ENCODE measurements around the gene CDK2AP2. TPM values are rescaled to one million over a fixed set of nuclear protein-coding genes. Genes with fewer than 3 reads are reported as not detected.

Gene CDK2AP2
- total and polyA plus RNA-seq, 9 of the 15 experiments (the other 6 are each of a cell fraction or from before 2014, with no cell fraction given), result 4.4 to 47.4 (median 21.7) TPM

GRCh38 chr11:67464411-67465188 is 43.4 kb downstream of the CDK2AP2 start (continued):
- TF ChIP-seq ZFX (CRISPR knock-in tag; IDR thresholded peaks at IDR 0.05) (peak; percentile 79), C11orf30 (IDR thresholded peaks at IDR 0.05; ENCODE audit: low read depth) (no peak), ZBTB1 (CRISPR knock-in tag; IDR thresholded peaks at IDR 0.05; ENCODE audit: borderline replicate concordance, low read depth) (no peak), ARNT (IDR thresholded peaks at IDR 0.05) (no peak), ZBTB9 (CRISPR knock-in tag; IDR thresholded peaks at IDR 0.05) (no peak), NFYB (IDR thresholded peaks at IDR 0.05; ENCODE audit: extremely low read depth, insufficient read length) (no peak), SNRNP70 (optimal IDR thresholded peaks at IDR 0.05; ENCODE audit: low read depth, low read length) (no peak), ZNF143 (CRISPR knock-in tag; IDR thresholded peaks at IDR 0.05) (no peak), FOSL1 (tag; conservative IDR thresholded peaks at IDR 0.05) (peak; percentile 29; the same call in 1 of the 2 replicates), DACH1 (IDR thresholded peaks at IDR 0.05; ENCODE audit: partially characterized antibody) (no peak), ZNF561 (CRISPR knock-in tag; conservative IDR thresholded peaks at IDR 0.05) (no peak), SETDB1 (IDR thresholded peaks at IDR 0.05; ENCODE audit: low read length) (no peak), ARID3A (IDR thresholded peaks at IDR 0.05; ENCODE audit: borderline replicate concordance, low read depth, low read length) (no peak), SMAD2 (IDR thresholded peaks at IDR 0.05; ENCODE audit: low read depth, low read length) (no peak), POU5F1 (IDR thresholded peaks at IDR 0.05; ENCODE audit: borderline replicate concordance, low read depth, low read length, partially characterized antibody) (no peak), ZSCAN32 (CRISPR knock-in tag; IDR thresholded peaks at IDR 0.05) (no peak), GTF2A2 (tag; IDR thresholded peaks at IDR 0.05) (no peak), PHF8 (IDR thresholded peaks at IDR 0.05; ENCODE audit: borderline replicate concordance, low read length) (peak; percentile 77; the same call in 1 of the 2 replicates), ZEB2 (IDR thresholded peaks at IDR 0.05) (0 out of 2 replicates have a peak, but pooled peaks have one; percentile 33), RHOXF2B (CRISPR knock-in tag; conservative IDR thresholded peaks at IDR 0.05) (no peak; the same call in 1 of the 2 replicates)
- TF ChIP-seq, protein P1, sequence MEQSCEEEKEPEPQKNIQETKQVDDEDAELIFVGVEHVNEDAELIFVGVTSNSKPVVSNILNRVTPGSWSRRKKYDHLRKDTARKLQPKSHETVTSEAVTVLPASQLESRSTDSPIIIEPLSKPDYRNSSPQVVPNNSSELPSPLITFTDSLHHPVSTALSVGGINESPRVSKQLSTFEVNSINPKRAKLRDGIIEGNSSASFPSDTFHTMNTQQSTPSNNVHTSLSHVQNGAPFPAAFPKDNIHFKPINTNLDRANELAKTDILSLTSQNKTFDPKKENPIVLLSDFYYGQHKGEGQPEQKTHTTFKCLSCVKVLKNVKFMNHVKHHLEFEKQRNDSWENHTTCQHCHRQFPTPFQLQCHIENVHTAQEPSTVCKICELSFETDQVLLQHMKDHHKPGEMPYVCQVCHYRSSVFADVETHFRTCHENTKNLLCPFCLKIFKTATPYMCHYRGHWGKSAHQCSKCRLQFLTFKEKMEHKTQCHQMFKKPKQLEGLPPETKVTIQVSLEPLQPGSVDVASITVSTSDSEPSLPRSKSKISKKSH (CRISPR knock-in tag; IDR thresholded peaks at IDR 0.05), result no peak
- TF ChIP-seq, protein P2, sequence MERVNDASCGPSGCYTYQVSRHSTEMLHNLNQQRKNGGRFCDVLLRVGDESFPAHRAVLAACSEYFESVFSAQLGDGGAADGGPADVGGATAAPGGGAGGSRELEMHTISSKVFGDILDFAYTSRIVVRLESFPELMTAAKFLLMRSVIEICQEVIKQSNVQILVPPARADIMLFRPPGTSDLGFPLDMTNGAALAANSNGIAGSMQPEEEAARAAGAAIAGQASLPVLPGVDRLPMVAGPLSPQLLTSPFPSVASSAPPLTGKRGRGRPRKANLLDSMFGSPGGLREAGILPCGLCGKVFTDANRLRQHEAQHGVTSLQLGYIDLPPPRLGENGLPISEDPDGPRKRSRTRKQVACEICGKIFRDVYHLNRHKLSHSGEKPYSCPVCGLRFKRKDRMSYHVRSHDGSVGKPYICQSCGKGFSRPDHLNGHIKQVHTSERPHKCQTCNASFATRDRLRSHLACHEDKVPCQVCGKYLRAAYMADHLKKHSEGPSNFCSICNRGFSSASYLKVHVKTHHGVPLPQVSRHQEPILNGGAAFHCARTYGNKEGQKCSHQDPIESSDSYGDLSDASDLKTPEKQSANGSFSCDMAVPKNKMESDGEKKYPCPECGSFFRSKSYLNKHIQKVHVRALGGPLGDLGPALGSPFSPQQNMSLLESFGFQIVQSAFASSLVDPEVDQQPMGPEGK (CRISPR knock-in tag; IDR thresholded peaks at IDR 0.05; ENCODE audit: borderline replicate concordance), result no peak
